Esophagus squamous epithelium (tissue), 5 donors: Measurements from ENCODE around the gene DPP3. TPM values are rescaled to one million over a fixed set of nuclear protein-coding genes. Genes with fewer than 3 reads are reported as not detected.
"Not testable (repeated sequence)": the region's sequence is repeated elsewhere in the genome, so short reads cannot be mapped to it uniquely, and the experiment has no call there.

Source experiments
- DNase-seq: peaks from one replicate; lab custom pipeline; 2025; lab: John Stamatoyannopoulos, UW
- H3K27ac ChIP-seq, 4 donors: fragments of 200-600 bp; sonication (generic); one replicate each; pipeline ENCODE4 v1.5.1; 2016 to 2019; ENCODE audit warnings: mild to moderate bottlenecking in 1 of 4
- H3K27me3 ChIP-seq, 4 donors: fragments of 200-600 bp; sonication (generic); 1 replicate in 3 of 4; 2 replicates in 1 of 4; pipeline versions ENCODE4 v1.5.1 to v1.6.0; 2017 to 2021; ENCODE audit warnings: antibody characterized with exemption in 1 of 4
- H3K36me3 ChIP-seq, 3 donors: fragments of 200-600 bp; sonication (generic); one replicate each; pipeline ENCODE4 v1.5.1; 2016 to 2019
- H3K4me1 ChIP-seq, 3 donors: fragments of 200-600 bp; sonication (generic); one replicate each; pipeline ENCODE4 v1.5.1; 2017 to 2019
- H3K4me3 ChIP-seq, 4 donors: fragments of 200-600 bp; sonication (generic); 1 replicate in 3 of 4; 2 replicates in 1 of 4; pipeline ENCODE4 v1.5.1; 2016 to 2019; ENCODE audit warnings: mild to moderate bottlenecking in 2 of 4, moderate library complexity in 1 of 4
- H3K9me3 ChIP-seq, 3 donors: fragments of 200-600 bp; sonication (generic); one replicate each; pipeline ENCODE4 v1.5.1; 2016 to 2019
- POLR2A ChIP-seq, 4 donors: fragments of 450-650 bp; IDR thresholded peaks; one replicate each; pipeline ENCODE4 v1.6.1; 2017; ENCODE audit warnings: antibody characterized with exemption in 4 of 4, mild to moderate bottlenecking in 4 of 4, moderate library complexity in 3 of 4
- WGBS, 2 donors: methylation state at CpG; one replicate each; pipeline ENCODE4 v1.1.5; 2018; 5-methylcytosine and 5-hydroxymethylcytosine counted together
- intact Hi-C: fragments of 100-400 bp; cut with DNase I; formaldehyde crosslinking; loops from one replicate; pipeline ENCODE4 v1.15.0; 2022
- total RNA-seq, 4 donors: library from RNA; depleted of rRNA; stranded (reverse); fragments of >200 nt; gene quantifications; one replicate each; pipeline ENCODE4 v1.1.0, GENCODE V29; 2016
- TF ChIP-seq, protein P1 (sequence below), 6 experiments: fragments of 450-650 bp in 4 of 6; fragments of 200-600 bp in 2 of 6; sonication (generic) in 2 of 6; IDR thresholded peaks; one replicate each; pipeline ENCODE4 v1.5.1; 2016 to 2019; ENCODE audit warnings: antibody characterized with exemption in 6 of 6, mild to moderate bottlenecking in 4 of 6, moderate library complexity in 4 of 6
- donor health status: DM: yes; HTN: yes; CAD: no.

DPP3 gene
- total RNA-seq, 4 donors from 2014 or later = 24.6 to 49.2 (median 43.5) TPM

DNA sequence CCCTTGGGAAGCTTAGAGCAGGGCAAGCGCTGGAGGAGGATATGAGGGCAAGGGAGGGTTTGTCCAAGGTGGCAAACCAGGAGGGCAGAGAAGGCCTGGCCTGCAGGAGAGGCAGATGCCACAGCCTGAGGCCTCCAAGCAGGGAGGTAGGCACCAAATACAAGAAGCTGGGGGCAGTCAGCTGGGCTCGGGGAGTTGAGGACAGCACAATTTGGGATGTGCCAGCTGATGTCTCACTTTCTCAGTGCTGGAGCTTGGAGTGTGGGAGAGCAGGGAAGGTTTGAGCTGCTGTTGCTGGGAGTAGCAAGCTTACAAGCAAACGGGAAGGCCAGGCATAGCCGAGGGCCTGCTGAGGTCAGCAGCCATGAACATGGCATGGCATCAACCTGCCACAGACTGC is 61.7 kb downstream of the DPP3 start:
- no peak for TF ChIP-seq POLR2A (IDR thresholded peaks at IDR 0.05)
- TF ChIP-seq, protein P1, sequence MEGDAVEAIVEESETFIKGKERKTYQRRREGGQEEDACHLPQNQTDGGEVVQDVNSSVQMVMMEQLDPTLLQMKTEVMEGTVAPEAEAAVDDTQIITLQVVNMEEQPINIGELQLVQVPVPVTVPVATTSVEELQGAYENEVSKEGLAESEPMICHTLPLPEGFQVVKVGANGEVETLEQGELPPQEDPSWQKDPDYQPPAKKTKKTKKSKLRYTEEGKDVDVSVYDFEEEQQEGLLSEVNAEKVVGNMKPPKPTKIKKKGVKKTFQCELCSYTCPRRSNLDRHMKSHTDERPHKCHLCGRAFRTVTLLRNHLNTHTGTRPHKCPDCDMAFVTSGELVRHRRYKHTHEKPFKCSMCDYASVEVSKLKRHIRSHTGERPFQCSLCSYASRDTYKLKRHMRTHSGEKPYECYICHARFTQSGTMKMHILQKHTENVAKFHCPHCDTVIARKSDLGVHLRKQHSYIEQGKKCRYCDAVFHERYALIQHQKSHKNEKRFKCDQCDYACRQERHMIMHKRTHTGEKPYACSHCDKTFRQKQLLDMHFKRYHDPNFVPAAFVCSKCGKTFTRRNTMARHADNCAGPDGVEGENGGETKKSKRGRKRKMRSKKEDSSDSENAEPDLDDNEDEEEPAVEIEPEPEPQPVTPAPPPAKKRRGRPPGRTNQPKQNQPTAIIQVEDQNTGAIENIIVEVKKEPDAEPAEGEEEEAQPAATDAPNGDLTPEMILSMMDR (IDR thresholded peaks at IDR 0.05) = no peak
- Histone ChIP-seq H3K4me3 (no peak overlapping the region), H3K9me3 (no peaks in the 10 kb centered on the region), H3K4me1 (peaks cover 7 to 36% (median 24%) of the 10 kb centered on the region in 3 donors), H3K27me3 (no peaks in the 10 kb centered on the region), H3K27ac (no peak overlapping the region), H3K36me3 (peaks cover 0 to 65% (median 0%) of the 10 kb centered on the region in 3 donors)
- no peak for DNase-seq
- intact Hi-C loops = no loop called here
- WGBS, 2 donors = 79 to 80% methylated on average over 2 to 4 of the region's 4 CpGs

DNA sequence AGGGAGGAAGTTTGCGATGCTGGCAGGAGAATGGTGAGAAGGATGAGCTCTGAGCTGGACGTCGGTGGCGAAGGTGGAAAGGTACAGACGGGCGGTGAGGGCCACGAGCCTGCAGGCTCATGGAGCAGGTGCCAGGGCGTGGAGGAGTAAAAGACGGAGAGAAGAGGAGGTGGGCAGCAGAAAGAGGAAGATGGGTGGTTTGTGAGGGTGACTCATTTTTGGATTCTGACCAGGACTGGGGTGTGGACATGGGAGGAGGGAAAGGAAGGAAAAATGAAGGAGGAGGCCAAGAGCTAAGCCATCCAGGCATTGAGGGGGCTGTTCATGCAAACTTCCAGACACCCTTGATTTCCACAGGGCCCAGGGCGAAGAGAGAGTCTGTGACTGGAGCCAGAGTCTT is 62.1 kb downstream of the DPP3 start:
- Histone ChIP-seq H3K4me1 (peaks cover 7 to 40% (median 26%) of the 10 kb centered on the region in 3 donors), H3K27me3 (no peaks in the 10 kb centered on the region), H3K36me3 (peaks cover 0 to 61% (median 0%) of the 10 kb centered on the region in 3 donors), H3K27ac (no peak overlapping the region), H3K4me3 (no peak overlapping the region), H3K9me3 (no peaks in the 10 kb centered on the region)
- intact Hi-C loops = no loop called here
- no peak for DNase-seq
- TF ChIP-seq POLR2A (IDR thresholded peaks at IDR 0.05) = no peak
- TF ChIP-seq, protein P1 (IDR thresholded peaks at IDR 0.05) = no peak
- WGBS, 2 donors = 69 to 77% methylated on average over 10 of the region's 10 CpGs

DNA sequence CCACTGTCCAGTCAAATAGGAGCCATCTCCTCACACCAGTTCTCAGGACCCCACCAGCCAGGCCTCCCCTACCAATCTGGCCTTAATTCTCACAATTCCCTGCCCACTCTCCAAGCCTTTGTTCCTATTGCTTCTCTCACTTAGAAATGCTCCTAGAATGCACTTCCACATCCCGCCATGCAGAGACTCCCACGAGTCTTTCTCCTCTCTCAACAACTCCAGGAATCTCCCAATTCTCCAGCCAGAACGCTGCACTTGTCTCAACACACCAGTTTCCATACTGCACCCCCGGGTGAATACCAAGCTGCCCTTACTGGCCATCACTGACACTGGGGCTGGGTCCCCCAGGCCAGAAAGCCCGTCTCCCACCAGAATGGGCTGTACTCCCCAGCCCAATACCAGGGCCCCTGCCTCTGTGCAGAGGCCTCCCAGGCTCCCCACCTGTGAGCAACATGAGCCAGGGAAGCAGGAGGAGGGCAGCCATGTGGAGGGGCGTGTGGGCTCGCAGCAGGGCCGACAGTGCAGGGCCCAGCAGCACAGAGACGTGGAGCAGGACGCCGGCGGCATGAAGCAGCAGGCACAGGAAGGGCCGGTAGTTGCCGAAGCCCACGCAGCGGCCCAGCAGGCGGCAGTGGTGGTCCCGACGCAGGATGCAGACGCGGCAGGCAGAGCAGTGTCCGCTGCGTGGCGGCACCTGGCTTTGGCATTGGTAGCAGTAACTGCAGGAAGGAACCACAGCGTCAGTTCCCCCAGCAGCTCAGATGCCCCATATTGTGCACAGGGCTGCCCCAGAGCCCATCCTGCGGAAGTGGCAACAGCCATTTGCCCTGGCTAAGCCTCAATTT is 63.3 kb downstream of the DPP3 start:
- H3K36me3 ChIP-seq = peaks cover 0 to 49% (median 0%) of the 10 kb centered on the region in 3 donors
- no peaks in the 10 kb centered on the region for H3K9me3 ChIP-seq
- WGBS, 2 donors = 48 to 81% methylated on average over 4 of the region's 26 CpGs
- H3K27me3 ChIP-seq = no peaks in the 10 kb centered on the region
- H3K4me3 ChIP-seq = peak overlapping the region in 2 of 4 donors; percentile 2 to 41
- intact Hi-C loops = no loop called here
- peak overlapping the region; percentile 15 to 70 (median 52) for H3K27ac ChIP-seq
- peaks cover 7 to 40% (median 26%) of the 10 kb centered on the region in 3 donors for H3K4me1 ChIP-seq
- no peak for DNase-seq
- TF ChIP-seq, protein P1 (IDR thresholded peaks at IDR 0.05) = peak; percentile 25 to 49 (median 36)
- no peak for TF ChIP-seq POLR2A (IDR thresholded peaks at IDR 0.05)

DNA sequence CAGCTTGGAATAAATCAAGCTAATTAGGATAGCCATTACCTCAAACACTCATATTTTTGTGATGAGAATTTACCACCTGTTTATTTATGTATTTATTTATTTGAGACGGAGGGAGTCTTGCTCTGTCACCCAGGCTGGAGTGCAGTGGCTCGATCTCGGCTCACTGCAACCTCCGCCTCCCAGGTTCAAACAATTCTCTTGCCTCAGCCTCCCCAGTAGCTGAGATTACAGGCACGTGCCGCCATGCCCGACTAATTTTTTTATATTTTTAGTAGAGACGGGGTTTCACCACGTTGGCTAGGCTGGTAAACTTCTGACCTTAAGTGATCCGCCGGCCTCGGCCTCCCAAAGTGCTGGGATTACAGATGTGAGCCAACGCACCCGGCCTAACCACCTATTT is 64.7 kb downstream of the DPP3 start:
- H3K27me3 ChIP-seq, DNase-seq, intact Hi-C loops, H3K9me3 ChIP-seq: not testable (repeated sequence)
- peaks cover 0 to 35% (median 0%) of the 10 kb centered on the region in 3 donors for H3K36me3 ChIP-seq
- WGBS, 2 donors = 56 to 59% methylated on average over 14 of the region's 14 CpGs
- H3K4me3 ChIP-seq = peak overlapping the region; percentile 68 to 90 (median 82)
- peak overlapping the region in 3 of 4 donors; percentile 60 to 89 (median 86) for H3K27ac ChIP-seq
- H3K4me1 ChIP-seq = peaks cover 7 to 40% (median 26%) of the 10 kb centered on the region in 3 donors

DNA sequence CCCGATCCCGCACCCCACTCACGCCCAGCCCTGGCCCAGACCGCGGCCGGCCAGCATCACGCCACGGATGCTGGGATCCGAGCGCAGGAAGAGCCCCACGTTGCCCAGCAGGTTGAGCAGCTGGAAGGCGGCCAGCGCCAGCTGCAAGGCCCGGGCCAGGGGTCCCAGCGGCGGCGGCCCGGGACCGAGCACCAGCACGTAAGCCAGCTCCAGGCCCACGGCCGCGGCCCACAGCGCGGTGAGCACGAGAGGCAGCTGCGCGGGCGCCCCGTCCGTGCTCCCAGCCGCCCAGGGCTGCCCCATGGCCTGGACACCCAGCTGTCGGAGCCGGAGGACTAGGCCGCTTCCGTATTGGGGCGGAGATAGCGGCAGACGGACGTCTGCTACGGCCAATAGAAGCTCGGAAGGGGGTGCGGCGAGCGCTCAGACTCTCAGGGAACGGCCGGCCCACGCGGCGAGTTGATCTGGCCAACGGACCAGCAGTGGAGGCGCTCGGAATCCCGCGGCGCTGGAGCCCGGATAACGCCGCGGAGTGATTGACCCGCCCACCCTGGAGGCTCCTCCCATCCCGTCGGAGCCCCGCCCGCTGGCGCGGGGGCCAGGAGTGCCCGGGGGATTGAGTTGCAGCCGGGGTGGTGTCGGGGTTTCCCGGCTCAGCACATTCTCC is 65.6 kb downstream of the DPP3 start, which contains the start of gene ZDHHC24:
Gene ZDHHC24, minus strand, starts transcription at position 348 of the 667 bp plus-strand sequence. Its CDS starts 45 bp downstream, at position 303.
- 0 to 2% methylated on average over 11 to 12 of the region's 71 CpGs for WGBS, 2 donors
- intact Hi-C loops = no loop called here
- H3K9me3 ChIP-seq = no peaks in the 10 kb centered on the region
- H3K4me1 ChIP-seq = peaks cover 7 to 40% (median 26%) of the 10 kb centered on the region in 3 donors
- peak within 1 kb of the TSS; percentile 68 to 90 (median 82) for H3K4me3 ChIP-seq
- TF ChIP-seq, protein P1 (IDR thresholded peaks at IDR 0.05) = no peak
- TF ChIP-seq POLR2A (IDR thresholded peaks at IDR 0.05) = peak in 2 of 4 donors; percentile 71 to 74
- peak within 1 kb of the TSS; percentile 60 to 89 (median 84) for H3K27ac ChIP-seq
- H3K27me3 ChIP-seq = no peaks in the 10 kb centered on the region
- peaks cover 0 to 28% (median 0%) of the 10 kb centered on the region in 3 donors for H3K36me3 ChIP-seq
- DNase-seq = peak; percentile 81
